HG03565 (cell line): ENCODE results near the gene STAT6.

ENCODE experiments used
- ATAC-seq: cut with Tn5 transposase; IDR thresholded peaks from one replicate; pipeline ENCODE4 v1.9.1; 2021; ENCODE audit warnings: mild to moderate bottlenecking, moderate library complexity; ENCODE audit not compliant: unreplicated experiment

STAT6 gene

DNA sequence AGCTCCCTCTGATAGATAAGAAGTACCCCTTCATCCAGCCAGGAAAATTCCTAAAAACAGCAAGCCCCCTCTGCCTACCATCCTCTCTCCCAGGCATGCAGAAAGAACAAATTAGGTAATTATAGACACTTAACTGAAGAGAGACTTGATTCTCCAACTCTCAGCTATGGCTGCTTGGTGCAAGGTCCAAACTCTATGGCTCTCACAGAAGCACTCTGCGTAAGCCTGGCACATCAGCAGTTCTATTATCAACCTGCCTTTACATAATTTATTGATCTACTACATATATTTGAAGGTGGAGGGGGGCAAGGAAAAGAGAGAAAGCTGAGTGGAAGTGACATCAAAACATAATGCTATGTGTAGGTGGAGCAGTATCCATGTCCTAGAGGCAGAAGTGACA, 60.2 kb downstream of the STAT6 start:
- ATAC-seq, result no peak

DNA sequence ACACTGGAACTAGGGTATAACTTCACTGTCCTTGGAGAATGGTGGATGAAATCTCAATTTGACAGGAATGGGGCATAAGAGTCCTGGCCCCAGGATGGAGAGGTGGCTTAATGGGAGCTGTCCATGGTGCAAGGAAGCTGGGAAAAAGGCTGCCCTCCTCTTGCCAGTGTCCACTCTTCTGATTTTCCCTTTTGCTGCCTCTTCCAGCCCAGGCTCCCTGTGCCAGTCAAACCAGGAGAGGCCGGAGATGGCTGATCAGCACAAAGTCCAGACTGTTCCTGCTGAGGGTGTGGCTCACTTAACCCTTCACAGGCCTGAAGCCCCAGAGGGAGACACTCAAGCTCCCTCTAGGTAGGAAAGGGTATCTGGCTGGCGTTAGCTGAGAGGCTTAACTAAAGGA, 61.3 kb downstream of the STAT6 start, which contains the start of gene MYO1A:
Gene MYO1A (minus strand): TSS at position 240 of the 400 bp plus-strand sequence. CDS start 1,806 bp downstream, outside the sequence.
- no peak for ATAC-seq

DNA sequence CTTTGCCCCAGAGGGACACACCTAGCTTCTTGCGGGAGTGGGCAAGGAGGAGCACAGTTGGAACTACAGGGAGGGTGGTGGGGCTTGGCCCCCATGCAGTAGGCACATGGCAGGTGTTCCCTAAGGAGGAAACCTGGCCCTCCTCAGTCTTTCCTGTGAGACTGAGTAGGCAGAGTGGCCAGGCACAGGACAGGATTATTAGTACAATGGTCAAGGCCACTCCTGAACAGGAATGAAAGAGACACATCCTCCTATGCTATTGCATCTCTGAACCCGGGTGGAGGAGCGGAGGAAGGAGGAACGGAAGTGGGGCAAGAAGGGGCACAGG, 62.1 kb downstream of the STAT6 start:
- ATAC-seq, result no peak

DNA sequence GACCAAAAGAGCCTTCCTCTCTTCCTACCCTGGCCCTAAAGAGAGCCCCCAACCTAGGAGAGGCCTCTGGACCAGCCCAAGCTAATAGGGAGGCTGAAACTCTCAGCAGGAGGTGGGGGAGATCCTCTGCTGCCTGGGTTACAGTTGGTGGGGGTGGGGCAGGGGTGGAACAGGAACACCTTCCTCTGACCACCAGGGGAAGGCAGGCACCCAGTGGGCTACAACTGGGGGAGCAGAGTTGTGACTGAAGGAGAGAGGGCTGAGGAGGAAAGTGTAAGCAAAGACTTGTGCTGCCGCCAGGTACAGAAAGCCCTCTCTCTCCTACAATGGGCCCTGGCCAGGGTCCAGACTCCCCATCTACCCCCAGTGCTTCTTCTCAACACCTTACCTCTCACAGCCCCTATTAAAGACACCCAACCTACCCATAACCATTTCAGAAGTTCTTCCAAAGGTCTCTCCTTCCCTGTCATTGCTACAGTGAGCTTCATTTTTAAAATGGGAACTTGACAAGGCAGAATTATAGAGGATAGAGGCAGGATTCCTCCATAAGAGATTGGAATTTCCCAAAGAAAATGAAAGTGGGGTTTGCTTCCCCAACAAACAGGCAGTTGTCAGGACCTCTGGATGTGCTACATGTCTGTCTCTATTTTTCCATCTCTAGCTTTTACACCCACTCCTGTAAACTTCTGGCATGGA, 62.6 kb downstream of the STAT6 start:
- no peak for ATAC-seq

DNA sequence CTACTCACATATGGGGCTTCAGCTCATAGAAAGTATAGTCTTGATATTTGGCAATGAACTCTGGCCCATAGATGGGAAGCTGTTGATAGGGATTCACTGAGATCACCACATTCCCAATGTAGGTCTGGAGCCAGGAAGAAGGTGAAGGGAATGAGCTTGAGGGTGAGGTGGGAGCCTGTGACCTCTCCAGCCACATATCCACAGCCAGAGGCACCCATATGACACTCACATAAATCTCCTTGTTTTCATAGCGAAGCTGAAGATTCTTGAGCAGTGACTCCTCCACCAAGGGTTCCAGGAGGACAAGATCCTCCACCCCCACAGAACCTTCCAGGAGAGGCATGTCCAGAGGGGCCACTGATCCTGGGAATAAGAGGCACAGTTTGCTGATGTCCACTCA, 63.2 kb downstream of the STAT6 start:
- no peak for ATAC-seq

DNA sequence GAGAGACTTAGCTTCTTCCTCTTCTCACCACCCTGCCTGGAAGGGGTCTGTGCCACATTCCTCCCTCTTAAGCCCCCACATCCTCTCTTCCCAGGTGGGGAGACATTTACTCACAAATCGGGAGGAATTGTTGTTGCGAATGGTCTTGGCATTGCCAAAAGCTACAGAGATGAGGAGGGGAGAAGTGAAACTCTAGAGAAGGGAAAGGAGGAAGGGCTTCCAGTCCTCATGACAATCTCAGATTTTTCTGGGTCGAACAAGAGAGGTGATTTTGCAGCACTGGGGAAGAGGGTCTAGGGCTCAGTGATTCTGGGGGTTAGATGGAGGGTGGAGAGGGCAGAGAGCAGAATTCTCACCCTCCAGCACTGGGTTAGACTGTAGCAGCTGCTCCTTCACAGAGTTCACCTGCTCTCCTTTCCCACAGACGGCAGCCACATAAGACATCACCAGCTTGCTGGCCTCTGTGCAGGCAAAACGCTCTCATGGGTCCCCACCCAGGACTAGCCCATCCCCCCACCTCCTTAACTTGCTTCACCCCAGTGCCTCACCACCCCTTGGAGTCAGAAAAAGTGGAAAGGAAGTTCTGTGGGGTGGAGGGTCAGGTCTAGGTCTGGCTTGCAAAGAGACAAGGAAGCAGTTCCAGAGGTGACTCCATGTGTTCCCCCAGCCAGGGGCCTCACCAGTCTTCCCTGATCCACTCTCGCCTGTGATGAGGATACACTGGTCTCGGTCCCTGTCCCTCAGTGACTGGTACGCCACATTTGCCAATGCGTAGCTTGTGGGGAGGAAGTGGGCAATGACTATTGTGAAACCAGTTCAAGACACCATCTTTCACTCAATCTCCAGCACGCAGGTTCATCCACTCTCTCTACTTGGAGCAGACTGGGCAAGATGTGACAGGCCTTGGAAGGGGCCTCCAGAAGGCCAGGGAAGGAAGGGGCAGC, 63.9 kb downstream of the STAT6 start:
- no peak for ATAC-seq

DNA sequence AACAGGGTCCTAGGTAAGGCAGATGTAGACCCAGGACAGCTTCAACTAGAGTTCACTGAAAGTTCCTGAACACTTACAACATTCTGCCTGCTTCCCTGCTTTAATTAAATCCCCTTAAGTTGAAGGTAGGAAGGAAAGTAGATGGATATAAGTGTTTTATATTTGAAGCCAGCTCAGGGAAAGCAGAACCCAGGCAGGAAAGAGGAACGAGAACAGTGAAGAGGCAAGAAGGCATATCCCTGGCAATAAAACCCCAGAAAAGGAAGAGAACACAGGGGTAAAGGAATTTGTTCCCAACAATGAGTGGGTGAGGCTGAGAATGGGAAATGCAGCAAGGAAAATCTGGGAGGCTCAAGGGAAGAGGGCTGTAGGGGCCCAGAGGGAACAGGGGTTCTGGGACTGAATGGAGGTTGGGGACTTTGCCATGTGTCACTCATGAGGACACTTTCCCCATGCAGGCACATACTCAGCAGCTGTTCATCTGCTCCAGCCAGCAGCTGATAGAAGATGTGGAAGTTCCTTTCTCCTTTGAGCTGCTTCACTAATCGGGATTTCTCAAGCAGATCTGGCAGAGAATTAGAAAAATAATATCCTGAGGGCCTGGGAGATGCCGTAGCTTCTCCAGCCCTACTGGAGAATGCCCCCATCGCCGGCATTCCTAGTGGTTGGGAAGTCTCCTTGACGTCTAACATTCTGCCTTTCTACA, 64.9 kb downstream of the STAT6 start:
- ATAC-seq, result no peak
